ENCODE measurements around the gene HTRA3. TPM values are rescaled to one million over a fixed set of nuclear protein-coding genes. Genes with fewer than 3 reads are reported as not detected.

Gene HTRA3
- total RNA-seq, 2 donors from 2014 or later, result 52.6 to 55.5 TPM

GRCh38 chr4:8307121-8307520 is 37.6 kb downstream of the HTRA3 start:
- Histone ChIP-seq H3K27me3 (replicated peaks; ENCODE audit: insufficient read depth) (no peaks in the 10 kb centered on the region), H3K4me3 (no peak overlapping the region), H3K27ac (no peak overlapping the region), H3K9me3 (no peaks in the 10 kb centered on the region), H3K36me3 (no peaks in the 10 kb centered on the region), H3K4me1 (ENCODE audit: control insufficient read depth in 1 of 2, low read depth in 2 of 2) (peaks cover 3 to 16% of the 10 kb centered on the region in 2 donors)
- no peak for TF ChIP-seq CTCF (IDR thresholded peaks at IDR 0.05)
- ATAC-seq (ENCODE audit: insufficient number of reproducible peaks, low FRiP score, low read depth) (no peak), DNase-seq (ENCODE audit: low spot score) (no peak)

GRCh38 chr4:8307714-8308113 is 38.2 kb downstream of the HTRA3 start:
- no peak overlapping the region for H3K27ac ChIP-seq

GRCh38 chr4:8308144-8308543 is 38.6 kb downstream of the HTRA3 start:
- H3K36me3 ChIP-seq, result no peaks in the 10 kb centered on the region
- no peaks in the 10 kb centered on the region for H3K27me3 ChIP-seq (replicated peaks; ENCODE audit: insufficient read depth)
- no peak overlapping the region for H3K4me3 ChIP-seq
- DNase-seq (ENCODE audit: low spot score) (no peak), ATAC-seq (ENCODE audit: insufficient number of reproducible peaks, low FRiP score, low read depth) (no peak)
- H3K27ac ChIP-seq, result no peak overlapping the region
- H3K9me3 ChIP-seq, result no peaks in the 10 kb centered on the region
- no peak for TF ChIP-seq CTCF (IDR thresholded peaks at IDR 0.05)
- peaks cover 3 to 16% of the 10 kb centered on the region in 2 donors for H3K4me1 ChIP-seq (ENCODE audit: control insufficient read depth in 1 of 2, low read depth in 2 of 2)

More at GRCh38 chr4:8307714-8308113, 38.2 kb downstream of the HTRA3 start:
- TF ChIP-seq CTCF (IDR thresholded peaks at IDR 0.05), result no peak
- Histone ChIP-seq H3K27me3 (replicated peaks; ENCODE audit: insufficient read depth) (no peaks in the 10 kb centered on the region), H3K4me3 (no peak overlapping the region), H3K4me1 (ENCODE audit: control insufficient read depth in 1 of 2, low read depth in 2 of 2) (peaks cover 3 to 16% of the 10 kb centered on the region in 2 donors), H3K36me3 (no peaks in the 10 kb centered on the region), H3K9me3 (no peaks in the 10 kb centered on the region)
- DNase-seq (ENCODE audit: low spot score) (no peak), ATAC-seq (ENCODE audit: insufficient number of reproducible peaks, low FRiP score, low read depth) (no peak)

- no peak overlapping the region for H3K27ac ChIP-seq
- no peak for TF ChIP-seq CTCF (IDR thresholded peaks at IDR 0.05)
Observed at GRCh38 chr4:8308856-8309771, 39.6 kb downstream of the HTRA3 start.

GRCh38 chr4:8310306-8310705 is 40.8 kb downstream of the HTRA3 start:
- no peak overlapping the region for H3K27ac ChIP-seq
- H3K4me1 ChIP-seq (ENCODE audit: control insufficient read depth in 1 of 2, low read depth in 2 of 2), result peaks cover 3 to 17% of the 10 kb centered on the region in 2 donors
- DNase-seq (ENCODE audit: low spot score) (no peak), ATAC-seq (ENCODE audit: insufficient number of reproducible peaks, low FRiP score, low read depth) (no peak)
- H3K36me3 ChIP-seq, result no peaks in the 10 kb centered on the region
- no peak overlapping the region for H3K4me3 ChIP-seq
- TF ChIP-seq CTCF (IDR thresholded peaks at IDR 0.05), result no peak
- H3K9me3 ChIP-seq, result no peaks in the 10 kb centered on the region
- no peaks in the 10 kb centered on the region for H3K27me3 ChIP-seq (replicated peaks; ENCODE audit: insufficient read depth)

More at GRCh38 chr4:8308856-8309771, 39.6 kb downstream of the HTRA3 start:
- no peaks in the 10 kb centered on the region for H3K36me3 ChIP-seq
- no peak for ATAC-seq (ENCODE audit: insufficient number of reproducible peaks, low FRiP score, low read depth)
- no peaks in the 10 kb centered on the region for H3K27me3 ChIP-seq (replicated peaks; ENCODE audit: insufficient read depth)
- peaks cover 3 to 16% of the 10 kb centered on the region in 2 donors for H3K4me1 ChIP-seq (ENCODE audit: control insufficient read depth in 1 of 2, low read depth in 2 of 2)
- no peak for DNase-seq (ENCODE audit: low spot score)
- H3K9me3 ChIP-seq, result no peaks in the 10 kb centered on the region
- no peak overlapping the region for H3K4me3 ChIP-seq

Data from thoracic aorta (tissue), 2 donors.